ENCODE data around the gene GLI2.

The GLI2 gene

DNA sequence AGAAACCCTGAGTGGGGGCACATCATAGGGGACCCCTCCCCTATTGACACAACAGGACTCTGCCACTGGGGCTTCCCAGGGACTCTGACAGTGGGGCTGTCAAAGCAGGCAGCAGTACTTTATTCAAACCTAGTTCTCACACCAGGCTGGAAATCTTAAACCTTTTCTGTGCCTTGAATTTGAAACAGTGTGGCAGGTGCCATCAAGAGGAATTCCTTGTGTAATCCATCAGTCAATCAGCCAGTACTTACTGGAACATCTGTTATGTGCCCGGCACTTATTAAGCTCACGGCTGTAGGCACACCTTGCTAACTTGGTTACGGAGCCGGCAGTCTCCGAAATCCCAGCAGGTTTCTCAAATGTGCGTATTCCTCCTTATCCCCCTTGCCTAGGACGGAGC, 12.0 kb downstream of the GLI2 start:
- no peak overlapping the region for H3K9ac ChIP-seq (ENCODE audit: low read length)
- no peaks in the 10 kb centered on the region for H3K36me3 ChIP-seq (ENCODE audit: control insufficient read depth, insufficient read depth, low read length, severe bottlenecking)
- no peaks in the 10 kb centered on the region for H3K9me3 ChIP-seq (ENCODE audit: control insufficient read depth, low read length)
- H3K4me3 ChIP-seq (ENCODE audit: low read length): no peak overlapping the region
- no peaks in the 10 kb centered on the region for H3K27me3 ChIP-seq (replicated peaks; ENCODE audit: control insufficient read depth, insufficient read depth, low read length)
- DNase-seq (ENCODE audit: low read depth): no peak
- H3K4me1 ChIP-seq (ENCODE audit: control insufficient read depth, insufficient read depth, low read length): peaks cover 11% of the 10 kb centered on the region

DNA sequence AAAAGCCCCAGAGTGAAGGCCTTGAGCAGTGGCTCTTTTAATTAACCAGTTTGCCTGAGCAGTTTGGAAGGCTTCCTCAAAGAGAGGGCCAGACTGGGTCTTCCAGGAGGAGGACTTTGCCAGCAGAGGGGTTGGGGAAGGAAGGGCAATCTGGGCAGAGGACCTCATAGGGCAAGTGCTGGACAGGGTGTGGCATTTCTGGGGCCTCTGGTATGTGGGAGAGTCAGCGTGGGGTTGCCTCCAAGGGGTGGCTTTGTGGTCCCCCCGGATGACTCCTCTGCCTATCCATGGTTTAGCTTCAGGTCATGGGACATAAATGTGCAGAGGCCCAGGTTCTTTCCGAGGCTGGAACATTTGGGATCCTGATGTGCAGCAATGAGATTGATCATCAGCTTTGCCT, 12.6 kb downstream of the GLI2 start:
- Histone ChIP-seq H3K27me3 (replicated peaks; ENCODE audit: control insufficient read depth, insufficient read depth, low read length) (no peaks in the 10 kb centered on the region), H3K9ac (ENCODE audit: low read length) (no peak overlapping the region), H3K4me3 (ENCODE audit: low read length) (no peak overlapping the region), H3K36me3 (ENCODE audit: control insufficient read depth, insufficient read depth, low read length, severe bottlenecking) (no peaks in the 10 kb centered on the region), H3K4me1 (ENCODE audit: control insufficient read depth, insufficient read depth, low read length) (peaks cover 11% of the 10 kb centered on the region), H3K9me3 (ENCODE audit: control insufficient read depth, low read length) (no peaks in the 10 kb centered on the region)
- no peak for DNase-seq (ENCODE audit: low read depth)

DNA sequence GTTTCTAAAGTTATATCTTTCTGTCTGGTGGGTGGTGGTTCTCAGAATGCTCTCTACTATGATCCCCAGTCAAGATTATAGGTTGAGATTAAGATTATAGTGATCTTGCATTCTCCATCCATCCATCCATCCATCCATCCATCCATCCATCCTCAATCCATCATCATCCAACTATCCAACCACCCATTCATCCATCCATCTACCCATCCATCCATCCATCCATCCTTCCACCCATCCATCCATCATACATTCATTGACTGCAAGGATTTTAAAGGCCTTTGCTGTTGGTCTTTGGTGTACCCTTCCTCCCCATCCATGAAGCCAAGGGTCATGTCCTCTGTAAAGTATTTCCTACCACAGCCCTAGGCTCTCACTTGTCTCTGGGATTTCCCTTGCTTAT, 13.1 kb downstream of the GLI2 start:
- Histone ChIP-seq H3K4me3 (ENCODE audit: low read length) (no peak overlapping the region), H3K9me3 (ENCODE audit: control insufficient read depth, low read length) (no peaks in the 10 kb centered on the region), H3K27me3 (replicated peaks; ENCODE audit: control insufficient read depth, insufficient read depth, low read length) (no peaks in the 10 kb centered on the region), H3K4me1 (ENCODE audit: control insufficient read depth, insufficient read depth, low read length) (peaks cover 11% of the 10 kb centered on the region), H3K9ac (ENCODE audit: low read length) (no peak overlapping the region), H3K36me3 (ENCODE audit: control insufficient read depth, insufficient read depth, low read length, severe bottlenecking) (no peaks in the 10 kb centered on the region)
- DNase-seq (ENCODE audit: low read depth): no peak

DNA sequence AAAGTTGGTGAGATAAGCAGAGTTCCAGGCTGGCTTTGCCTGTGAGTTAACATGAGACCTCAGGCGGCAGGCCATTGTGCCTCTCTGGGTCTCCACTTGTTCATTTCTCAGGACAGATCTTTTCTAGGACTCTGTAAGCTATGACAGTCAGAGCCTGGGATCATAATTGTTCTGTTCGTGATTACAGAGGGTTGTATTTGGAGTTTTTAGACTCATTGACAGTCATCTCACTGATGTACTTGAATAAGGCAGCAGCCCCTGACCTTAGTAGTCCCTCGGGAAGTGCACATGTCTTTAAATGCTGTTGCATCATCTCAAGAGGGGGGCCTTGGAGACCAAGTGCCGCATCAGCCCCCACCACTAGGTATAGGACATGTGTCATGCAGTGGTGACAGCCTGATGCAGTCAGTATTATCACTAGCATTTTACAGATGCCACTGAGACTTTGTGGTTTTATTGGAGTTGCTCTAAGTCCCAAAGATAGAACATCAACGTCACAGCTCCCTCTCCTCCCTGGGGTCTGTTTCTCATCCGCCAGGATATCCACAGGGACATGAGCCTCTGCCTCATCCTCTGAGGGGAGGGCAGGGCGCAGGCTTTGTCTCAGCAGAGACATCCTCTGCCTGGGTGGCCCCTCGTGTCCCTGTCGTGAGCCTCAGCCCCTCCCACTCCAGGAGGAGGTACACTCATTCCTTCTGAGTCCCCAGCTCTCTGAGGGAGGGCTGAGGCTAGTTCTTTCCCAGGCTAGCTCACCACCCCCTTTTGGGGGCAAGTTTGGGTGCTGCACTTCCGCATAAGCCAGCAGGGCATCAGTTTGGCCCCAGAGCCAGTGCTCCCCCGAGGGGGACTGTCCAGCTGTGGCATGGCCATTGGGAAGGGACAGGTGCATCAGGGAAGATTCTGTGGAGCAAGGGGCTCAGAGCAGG, 14.1 kb downstream of the GLI2 start:
- peak; percentile 43 for DNase-seq (ENCODE audit: low read depth)
- H3K4me1 ChIP-seq (ENCODE audit: control insufficient read depth, insufficient read depth, low read length): peaks cover 19% of the 10 kb centered on the region
- H3K9ac ChIP-seq (ENCODE audit: low read length): no peak overlapping the region
- no peak overlapping the region for H3K4me3 ChIP-seq (ENCODE audit: low read length)
- H3K36me3 ChIP-seq (ENCODE audit: control insufficient read depth, insufficient read depth, low read length, severe bottlenecking): no peaks in the 10 kb centered on the region
- no peaks in the 10 kb centered on the region for H3K27me3 ChIP-seq (replicated peaks; ENCODE audit: control insufficient read depth, insufficient read depth, low read length)
- no peaks in the 10 kb centered on the region for H3K9me3 ChIP-seq (ENCODE audit: control insufficient read depth, low read length)

DNA sequence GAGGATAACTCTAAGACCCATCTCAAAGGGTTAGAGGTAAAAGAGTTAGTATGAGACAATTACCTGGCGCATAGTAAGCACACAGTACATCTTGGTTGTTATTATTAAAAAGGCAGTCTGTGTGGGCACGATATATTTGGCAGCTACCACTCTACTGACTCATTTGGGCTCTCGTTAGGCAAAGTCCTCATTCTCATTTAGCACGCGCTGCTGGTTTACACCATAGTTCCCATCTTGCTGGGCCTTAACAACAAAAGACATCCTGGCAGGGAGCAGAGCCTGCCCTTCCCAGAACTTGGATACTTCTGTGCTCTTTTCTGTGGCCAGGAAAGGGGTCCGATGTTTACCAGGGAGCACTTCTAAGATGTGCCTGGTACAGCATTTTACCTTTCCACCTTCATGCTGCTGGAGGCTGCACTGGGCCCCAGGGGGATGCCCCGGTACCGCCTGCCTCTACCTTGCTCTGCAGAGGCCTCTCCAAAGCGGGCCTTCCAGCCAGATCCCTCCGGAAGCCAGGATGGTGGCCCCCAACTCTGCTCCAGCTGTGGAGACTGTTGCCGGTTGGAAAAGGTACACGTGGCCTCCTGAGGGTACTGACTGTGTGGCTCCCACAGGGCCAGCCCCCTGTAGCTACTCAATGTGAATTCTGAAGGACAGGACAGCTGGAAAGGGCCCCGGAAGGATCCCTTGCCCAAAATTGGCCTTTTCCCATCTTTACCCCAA, 15.0 kb downstream of the GLI2 start:
- no peaks in the 10 kb centered on the region for H3K27me3 ChIP-seq (replicated peaks; ENCODE audit: control insufficient read depth, insufficient read depth, low read length)
- DNase-seq (ENCODE audit: low read depth): no peak
- no peak overlapping the region for H3K4me3 ChIP-seq (ENCODE audit: low read length)
- H3K36me3 ChIP-seq (ENCODE audit: control insufficient read depth, insufficient read depth, low read length, severe bottlenecking): no peaks in the 10 kb centered on the region
- no peak overlapping the region for H3K9ac ChIP-seq (ENCODE audit: low read length)
- H3K4me1 ChIP-seq (ENCODE audit: control insufficient read depth, insufficient read depth, low read length): peaks cover 22% of the 10 kb centered on the region
- no peaks in the 10 kb centered on the region for H3K9me3 ChIP-seq (ENCODE audit: control insufficient read depth, low read length)

DNA sequence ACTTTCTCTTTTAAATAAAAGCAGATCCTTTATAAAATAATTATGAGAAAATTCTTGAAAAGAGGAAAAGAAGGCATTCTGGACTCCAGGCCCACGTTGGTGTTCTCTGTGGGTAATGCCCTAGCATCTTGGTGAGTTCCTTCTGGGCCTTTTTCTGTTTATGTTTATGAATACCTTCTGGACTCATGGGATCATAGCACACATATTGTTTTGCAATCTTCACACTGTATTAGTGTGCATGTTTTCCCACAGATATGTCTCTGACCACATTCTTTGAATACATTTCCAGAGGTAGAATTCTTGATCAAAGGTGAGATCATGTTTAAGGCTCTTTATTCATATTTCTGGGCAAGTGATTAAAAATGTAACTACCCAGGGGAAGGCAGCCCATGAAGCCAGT, 15.9 kb downstream of the GLI2 start:
- Histone ChIP-seq H3K27me3 (replicated peaks; ENCODE audit: control insufficient read depth, insufficient read depth, low read length) (no peaks in the 10 kb centered on the region), H3K4me1 (ENCODE audit: control insufficient read depth, insufficient read depth, low read length) (peaks cover 28% of the 10 kb centered on the region)
- DNase-seq (ENCODE audit: low read depth): peak; percentile 68

DNA sequence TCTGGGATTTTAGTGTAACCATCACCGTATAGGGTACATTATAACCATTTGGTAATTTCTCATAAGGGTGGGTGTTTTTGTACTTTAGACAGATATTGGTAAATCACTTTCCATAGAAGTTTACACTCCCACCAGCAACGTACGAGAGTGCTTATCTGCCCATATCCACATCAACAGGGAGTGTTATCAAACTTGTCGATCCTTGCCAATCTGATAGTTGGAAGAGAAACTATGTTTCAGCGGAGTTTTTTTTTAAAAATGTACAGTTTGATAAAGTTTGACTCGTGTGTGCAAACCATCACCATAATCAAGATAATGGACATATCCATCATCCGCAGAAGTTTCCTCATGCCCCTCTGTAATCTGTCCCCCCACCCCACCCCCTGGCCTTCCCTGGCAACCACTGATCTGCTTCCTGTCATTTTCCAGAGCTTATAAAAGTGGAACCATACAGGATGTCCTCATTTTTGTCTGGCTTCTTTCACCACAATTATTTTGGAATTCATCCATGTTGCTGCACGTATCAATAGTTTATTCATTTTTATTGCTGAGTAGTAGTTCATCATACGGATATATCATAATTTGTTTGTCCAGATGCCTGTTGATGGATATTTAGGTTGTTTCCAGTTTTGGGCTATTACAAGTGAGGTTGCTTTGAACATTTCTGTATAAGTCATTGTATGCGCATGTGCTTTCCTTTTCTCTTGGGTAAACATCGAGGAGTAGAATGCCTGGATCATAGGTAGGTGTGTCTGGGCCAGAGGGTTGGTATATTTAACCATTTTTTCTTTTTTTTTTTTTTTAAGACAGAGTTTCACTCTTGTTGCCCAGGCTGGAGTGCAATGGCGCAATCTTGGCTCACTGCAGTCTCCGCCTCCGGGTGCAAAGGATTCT, 18.6 kb downstream of the GLI2 start:
- Histone ChIP-seq H3K27me3 (replicated peaks; ENCODE audit: control insufficient read depth, insufficient read depth, low read length) (no peaks in the 10 kb centered on the region), H3K4me3 (ENCODE audit: low read length) (peak overlapping the region; percentile 8), H3K4me1 (ENCODE audit: control insufficient read depth, insufficient read depth, low read length) (peaks cover 47% of the 10 kb centered on the region), H3K9me3 (ENCODE audit: control insufficient read depth, low read length) (no peaks in the 10 kb centered on the region), H3K9ac (ENCODE audit: low read length) (no peak overlapping the region), H3K36me3 (ENCODE audit: control insufficient read depth, insufficient read depth, low read length, severe bottlenecking) (no peaks in the 10 kb centered on the region)
- DNase-seq (ENCODE audit: low read depth): no peak

More for the DNA sequence above, 15.9 kb downstream of the GLI2 start:
- Histone ChIP-seq H3K9ac (ENCODE audit: low read length) (no peak overlapping the region), H3K4me3 (ENCODE audit: low read length) (no peak overlapping the region), H3K36me3 (ENCODE audit: control insufficient read depth, insufficient read depth, low read length, severe bottlenecking) (no peaks in the 10 kb centered on the region), H3K9me3 (ENCODE audit: control insufficient read depth, low read length) (no peaks in the 10 kb centered on the region)

DNA sequence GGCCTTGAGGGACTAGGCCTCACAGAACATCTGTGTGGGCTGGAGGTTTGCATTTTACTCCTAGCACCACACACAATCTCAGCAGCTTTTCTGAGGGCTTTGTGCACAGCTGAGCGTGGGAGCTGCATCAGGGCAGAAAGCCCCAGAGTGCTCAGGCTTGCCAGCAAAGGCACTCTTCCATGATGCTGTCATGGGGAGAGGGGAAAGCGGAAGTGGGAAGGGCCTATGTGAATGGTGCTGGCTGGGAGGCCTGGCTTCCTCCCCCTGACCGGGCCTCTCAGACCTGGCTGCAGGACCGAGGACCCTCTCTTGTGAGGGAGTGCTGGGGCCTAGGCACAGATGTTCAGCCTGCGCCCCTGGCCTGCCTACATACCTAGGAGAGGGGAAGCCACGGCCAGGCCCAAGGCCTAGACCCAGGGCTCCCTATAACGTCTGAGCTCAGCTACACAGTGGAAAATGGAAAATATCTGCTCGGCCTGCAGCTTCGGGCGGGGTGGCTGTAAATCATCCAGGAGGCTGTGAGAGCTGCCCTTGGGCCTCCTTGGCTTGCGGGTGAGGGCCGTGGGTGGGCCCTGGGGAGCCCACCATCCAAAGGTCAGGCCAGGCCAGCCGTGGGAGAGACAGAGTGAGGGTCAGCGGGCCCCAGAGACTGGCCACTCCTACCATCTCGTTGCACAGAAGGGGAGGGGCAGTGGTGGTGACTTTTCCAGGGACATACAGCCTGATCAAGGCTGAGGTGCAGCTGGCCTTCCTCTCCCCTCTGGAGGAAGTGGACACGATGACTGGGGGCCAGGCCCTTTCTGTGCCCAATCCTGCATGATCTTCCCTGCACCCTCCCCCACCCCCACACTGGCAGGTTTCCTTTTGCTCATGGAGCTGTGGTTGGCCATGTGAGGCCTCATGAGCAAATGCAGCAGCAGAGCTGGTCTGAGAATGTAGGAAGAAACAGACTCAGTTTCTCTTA, 22.8 kb downstream of the GLI2 start:
- peak overlapping the region; percentile 81 for H3K9ac ChIP-seq (ENCODE audit: low read length)
- H3K36me3 ChIP-seq (ENCODE audit: control insufficient read depth, insufficient read depth, low read length, severe bottlenecking): no peaks in the 10 kb centered on the region
- H3K4me1 ChIP-seq (ENCODE audit: control insufficient read depth, insufficient read depth, low read length): peaks cover 59% of the 10 kb centered on the region
- no peaks in the 10 kb centered on the region for H3K27me3 ChIP-seq (replicated peaks; ENCODE audit: control insufficient read depth, insufficient read depth, low read length)
- DNase-seq (ENCODE audit: low read depth): peak; percentile 65
- peak overlapping the region; percentile 48 for H3K4me3 ChIP-seq (ENCODE audit: low read length)
- H3K9me3 ChIP-seq (ENCODE audit: control insufficient read depth, low read length): no peaks in the 10 kb centered on the region

DNA sequence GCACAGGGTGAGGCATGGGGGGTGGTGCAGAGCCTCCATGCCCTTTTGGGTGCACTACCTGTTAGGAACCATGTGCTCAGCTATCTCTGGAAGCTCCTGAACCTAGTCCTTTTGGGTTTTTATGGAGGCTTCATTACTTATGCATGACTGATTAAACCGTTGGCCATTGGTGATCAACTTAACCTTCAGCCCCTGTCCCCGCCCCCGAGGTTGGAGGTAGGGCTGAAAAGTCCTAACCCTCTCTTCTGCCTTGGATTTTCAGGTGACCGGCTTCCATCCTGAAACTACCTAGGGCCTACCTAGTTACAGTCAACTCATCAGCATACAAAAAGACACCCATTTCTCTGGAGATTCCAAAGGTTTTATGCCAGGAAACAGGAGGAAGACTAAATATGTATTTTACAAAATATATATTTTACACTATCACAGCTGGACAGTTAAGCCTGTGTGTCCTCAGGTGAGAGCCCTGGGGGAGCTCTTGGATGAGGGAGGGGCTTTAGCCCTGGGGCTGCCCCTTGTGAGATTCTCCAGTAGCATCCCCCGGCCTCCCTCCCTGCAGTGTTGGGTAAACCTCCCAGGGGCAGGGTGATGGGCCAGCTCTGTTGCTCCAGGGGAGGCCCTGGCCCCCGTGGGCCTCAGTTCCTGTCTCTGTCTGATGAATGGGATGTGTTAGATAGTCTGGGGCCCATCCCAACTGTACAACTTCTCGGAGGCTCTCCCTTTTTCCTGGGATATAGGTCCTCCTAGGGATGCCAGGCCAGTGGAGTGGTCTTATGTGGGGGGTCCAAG, 24.1 kb downstream of the GLI2 start:
- no peak for DNase-seq (ENCODE audit: low read depth)
- H3K4me1 ChIP-seq (ENCODE audit: control insufficient read depth, insufficient read depth, low read length): peaks cover 64% of the 10 kb centered on the region
- H3K36me3 ChIP-seq (ENCODE audit: control insufficient read depth, insufficient read depth, low read length, severe bottlenecking): no peaks in the 10 kb centered on the region
- no peak overlapping the region for H3K4me3 ChIP-seq (ENCODE audit: low read length)
- H3K9ac ChIP-seq (ENCODE audit: low read length): peak overlapping the region; percentile 16
- no peaks in the 10 kb centered on the region for H3K27me3 ChIP-seq (replicated peaks; ENCODE audit: control insufficient read depth, insufficient read depth, low read length)
- no peaks in the 10 kb centered on the region for H3K9me3 ChIP-seq (ENCODE audit: control insufficient read depth, low read length)

Data from adipocyte (in vitro differentiated cells).